ENCODE measurements around the gene CPVL. TPM values are rescaled to one million over a fixed set of nuclear protein-coding genes. Genes with fewer than 3 reads are reported as not detected.
A peak's percentile ranks its signal among the peaks of the same experiment; 100 is the strongest.

The CPVL gene
- total and polyA plus RNA-seq, 2 of the 4 experiments (the other 2 are of a cell fraction): not detected

DNA sequence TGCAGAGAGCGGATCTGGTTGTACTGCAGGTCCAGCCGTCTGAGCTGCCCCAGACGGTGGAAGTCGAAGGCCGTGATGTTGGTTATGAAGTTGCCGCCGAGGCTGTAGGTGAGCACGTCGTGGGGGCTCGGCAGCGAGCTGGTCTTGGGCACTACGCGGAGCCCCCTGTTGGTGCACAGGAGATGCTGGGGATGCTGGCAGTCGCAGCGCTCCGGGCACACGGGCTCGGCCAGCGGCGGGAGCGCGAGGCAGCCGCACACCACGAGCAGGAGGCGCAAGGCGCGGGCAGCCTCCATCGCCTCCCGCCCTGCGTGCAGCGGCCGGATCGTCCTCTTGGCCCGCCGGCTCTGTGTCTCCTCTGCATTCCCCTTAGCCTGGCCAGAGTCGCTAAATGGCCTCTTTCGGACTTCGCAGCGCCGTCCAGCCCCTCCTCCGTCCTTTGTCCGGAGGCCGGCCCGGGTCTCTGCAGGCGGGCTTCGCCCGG is 188.5 kb downstream of the CPVL start:
- Histone ChIP-seq H2AFZ (replicated peaks; ENCODE audit: low read length, poor library complexity) (peak overlapping the region; percentile 77), H4K5ac (ENCODE audit: low read depth, low read length) (no peak overlapping the region), H3K18ac (ENCODE audit: low read depth, low read length) (no peak overlapping the region), H3K9me1 (ENCODE audit: insufficient read depth, low read length) (no peaks in the 10 kb centered on the region), H3K4me1 (ENCODE audit: control insufficient read depth, insufficient read depth, low read length) (peaks cover 9% of the 10 kb centered on the region), H2BK20ac (ENCODE audit: low read depth, low read length) (no peak overlapping the region), H2BK5ac (ENCODE audit: low read depth, low read length, poor library complexity, severe bottlenecking) (no peak overlapping the region), H3K14ac (replicated peaks; ENCODE audit: low read depth, low read length) (no peak overlapping the region), H3K27ac (ENCODE audit: insufficient read depth, low read length) (no peak overlapping the region), H2AK5ac (ENCODE audit: low read depth, low read length) (no peak overlapping the region), H3K56ac (ENCODE audit: extremely low read depth, insufficient read depth, low read length) (no peak overlapping the region), H2AK9ac (replicated peaks; ENCODE audit: low read depth, low read length, poor library complexity) (no peak overlapping the region), H3K36me3 (ENCODE audit: control insufficient read depth, insufficient read depth, low read length) (no peaks in the 10 kb centered on the region), H2BK120ac (ENCODE audit: low read depth, low read length) (no peak overlapping the region), H3K4ac (ENCODE audit: low read depth, low read length) (no peak overlapping the region), H3K4me3 (ENCODE audit: insufficient read depth, low read depth, low read length) (peak overlapping the region; percentile 39), H3K79me1 (ENCODE audit: low read depth in 1 of 2, low read length in 2 of 2) (no peaks in the 10 kb centered on the region), H4K8ac (ENCODE audit: low read depth in 2 of 2, low read length in 2 of 2) (no peak overlapping the region), H4K20me1 (ENCODE audit: insufficient read depth, low read length) (no peaks in the 10 kb centered on the region), H3K9ac (ENCODE audit: low read depth, low read length) (no peak overlapping the region), H3K27me3 (ENCODE audit: control insufficient read depth, insufficient read depth, low read length) (peaks cover 59% of the 10 kb centered on the region), H3K4me2 (ENCODE audit: low read depth, low read length) (peak overlapping the region; percentile 72), H2BK15ac (ENCODE audit: low read depth, low read length) (no peak overlapping the region), H4K91ac (ENCODE audit: insufficient read depth, low read depth, low read length) (no peak overlapping the region), H3K23ac (ENCODE audit: low read depth, low read length) (no peak overlapping the region), H3K9me3 (ENCODE audit: control insufficient read depth, insufficient read depth, low read length) (peaks cover 7% of the 10 kb centered on the region; the same call in 1 of the 2 replicates)
- ChIA-PET POLR2A (ENCODE audit: unreplicated experiment) (no interaction called here), CTCF (interaction anchor here (1.1 to 1.6 kb wide), 2 partner anchors 9 to 25 kb away, joined by 3 to 6 read pairs; no protein-coding TSS in a partner anchor)
- ATAC-seq (ENCODE audit: low read depth) (peak; percentile 38), DNase-seq (no peak)
- in situ Hi-C loops (cut with MboI; ENCODE audit: low sequenced_read_pairs): no loop called here
- 6% methylated on average over 26 of the region's 47 CpGs; no CpG with 5 or more reads in 1 of the 2 experiments for WGBS, 2 experiments (ENCODE audit: extremely low coverage in 2 of 2, insufficient read length in 1 of 2)
- no peak for TF ChIP-seq CEBPB (IDR thresholded peaks at IDR 0.05; ENCODE audit: low read depth, low read length)
- no peak for TF ChIP-seq CHD1 (IDR thresholded peaks at IDR 0.05; ENCODE audit: low read depth, low read length)
- BruUV-seq (replicated peaks): no TSS peak
- intact Hi-C loops (cut with micrococcal nuclease): loop anchor here (2.0 kb wide), 1 partner anchor 31 kb away; no protein-coding TSS in a partner anchor
- dilution Hi-C loops (cut with HindIII; ENCODE audit: low sequenced_read_pairs, unreplicated experiment): no loop called here

Measured in IMR-90 (cell line).